HL-60 (cell line): ENCODE results near the gene NUP62.

ENCODE experiments used
- DNase-seq, 2 experiments: peaks; one replicate each; pipeline ENCODE4 v3.0.0-alpha.2; 2010 to 2020; ENCODE audit warnings: low read depth in 1 of 2, low spot score in 1 of 2
- H3K27ac ChIP-seq: fragments of 250-450 bp; sonication (Bioruptor Pico); replicated peaks from 2 replicates; pipeline ENCODE4 v1.5.1; 2020; ENCODE audit warnings: mild to moderate bottlenecking, moderate library complexity
- H3K27me3 ChIP-seq: fragments of 250-450 bp; sonication (Bioruptor Pico); 2 replicates; pipeline ENCODE4 v1.5.1; 2021; ENCODE audit warnings: mild to moderate bottlenecking, moderate library complexity; ENCODE audit not compliant: insufficient read depth, poor library complexity, severe bottlenecking
- H3K4me3 ChIP-seq: replicated peaks from 2 replicates; pipeline ENCODE4 v1.5.1; 2011; ENCODE audit warnings: mild to moderate bottlenecking, control low read depth, low read length; ENCODE audit not compliant: insufficient read depth
- CTCF ChIP-seq: IDR thresholded peaks from one replicate; pipeline ENCODE4 v1.5.1; 2011; ENCODE audit warnings: low read length, control low read depth, inconsistent platforms; ENCODE audit not compliant: insufficient read depth
- GABPA ChIP-seq: IDR thresholded peaks from 2 replicates; pipeline ENCODE4 v1.6.1; 2012; ENCODE audit warnings: low read depth
- POLR2AphosphoS5 ChIP-seq: IDR thresholded peaks from 2 replicates; pipeline ENCODE4 v1.6.1; 2012; ENCODE audit warnings: low read depth
- REST ChIP-seq: IDR thresholded peaks from 2 replicates; pipeline ENCODE4 v1.6.1; 2012; ENCODE audit warnings: low read depth; ENCODE audit not compliant: insufficient replicate concordance
- SPI1 ChIP-seq: IDR thresholded peaks from 2 replicates; pipeline ENCODE4 v1.6.1; 2012; ENCODE audit warnings: low read depth, mild to moderate bottlenecking, borderline replicate concordance

The NUP62 gene

GRCh38 chr19:49918089-49918488, 11.2 kb downstream of the NUP62 start:
- DNase-seq, result no peak
- no peak for TF ChIP-seq SPI1
- TF ChIP-seq POLR2AphosphoS5, result no peak
- no peak for TF ChIP-seq REST
- no peaks in the 10 kb centered on the region for H3K27me3 ChIP-seq
- H3K4me3 ChIP-seq, result no peak overlapping the region
- H3K27ac ChIP-seq, result peak overlapping the region; percentile 67

DNA sequence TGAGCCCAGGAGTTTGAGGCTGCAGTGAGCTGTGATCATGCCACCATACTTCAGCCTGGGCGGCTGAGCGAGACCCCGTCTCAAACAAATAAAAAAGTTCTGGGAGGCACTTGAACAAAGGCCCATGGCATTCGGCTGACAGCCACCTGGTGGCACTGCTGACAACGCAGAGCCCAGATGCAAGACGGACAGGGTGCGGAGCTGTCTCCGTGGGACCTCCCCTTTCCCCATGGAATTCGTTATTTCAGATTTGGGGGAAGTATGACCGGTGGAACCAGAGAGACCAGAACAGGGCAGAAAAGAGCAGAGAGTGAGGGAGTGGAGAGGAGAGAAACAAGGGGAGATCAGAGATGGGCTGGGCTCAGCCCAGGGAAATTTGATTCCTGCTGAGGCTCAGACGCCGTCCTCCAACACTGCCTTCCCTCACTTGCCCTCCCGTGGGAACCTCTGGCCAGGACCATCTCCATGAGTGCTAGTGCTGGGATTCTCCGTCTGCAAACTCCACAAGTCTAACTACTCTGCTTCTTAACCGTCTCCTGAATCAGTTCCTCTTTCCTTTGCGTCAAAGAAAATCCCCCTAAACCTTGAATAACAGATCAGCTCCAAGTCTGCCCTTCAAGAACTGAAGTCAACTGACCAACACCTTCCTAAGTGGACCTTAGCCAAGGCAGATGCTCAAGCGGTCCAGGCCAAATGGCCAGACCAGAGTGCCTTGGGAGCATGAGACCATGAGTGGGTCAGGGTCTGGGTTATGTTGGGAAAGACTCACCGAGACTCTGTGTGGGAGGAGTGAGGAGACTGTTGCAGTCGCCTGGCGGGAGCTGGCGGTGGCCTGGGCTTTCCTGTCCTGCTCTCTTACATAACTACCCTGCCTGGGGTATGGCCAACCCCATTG, 12.2 kb downstream of the NUP62 start:
- no peaks in the 10 kb centered on the region for H3K27me3 ChIP-seq
- H3K27ac ChIP-seq, result peak overlapping the region; percentile 67
- H3K4me3 ChIP-seq, result no peak overlapping the region
- peak in 1 of 2 experiments; percentile 71 for DNase-seq
- TF ChIP-seq CTCF (peak; percentile 45), REST (no peak), SPI1 (peak; percentile 97)

GRCh38 chr19:49915271-49915670, 14.0 kb downstream of the NUP62 start:
- TF ChIP-seq POLR2AphosphoS5 (no peak), REST (no peak), SPI1 (no peak), GABPA (no peak), CTCF (no peak)
- Histone ChIP-seq H3K27ac (no peak overlapping the region), H3K27me3 (no peaks in the 10 kb centered on the region), H3K4me3 (no peak overlapping the region)
- no peak for DNase-seq
